ENCODE results near the gene NACC2. TPM values are rescaled to one million over a fixed set of nuclear protein-coding genes. Genes with fewer than 3 reads are reported as not detected.

NACC2 gene
- total and polyA plus RNA-seq, 7 donors: 8.5 to 33.5 (median 18.4) TPM

DNA sequence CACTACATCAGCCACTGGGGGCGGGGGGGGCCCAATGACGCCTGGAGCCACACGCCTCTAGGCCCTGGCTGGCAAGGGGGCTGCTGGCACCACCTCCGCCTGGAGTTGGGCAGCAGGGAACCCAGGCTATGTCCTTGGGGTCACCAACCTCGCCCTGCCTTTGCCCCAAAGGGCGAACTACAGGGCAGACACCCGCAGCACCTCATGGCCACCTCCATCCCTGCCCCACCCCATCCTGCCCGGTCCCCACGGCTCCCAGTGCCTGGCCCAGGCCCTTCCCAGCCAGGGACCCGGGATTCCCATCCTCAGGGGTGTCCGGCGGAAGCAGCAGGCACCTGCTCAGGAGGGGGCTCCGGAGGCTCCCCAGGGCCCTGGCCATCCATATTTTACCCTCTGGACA, 37.0 kb downstream of the NACC2 start:
- no peak for ATAC-seq
- intact Hi-C loops (cut with DNase I): no loop called here
- H3K27me3 ChIP-seq (ENCODE audit: insufficient read depth in 3 of 3, low read length in 2 of 3): no peaks in the 10 kb centered on the region
- H3K4me1 ChIP-seq: peaks cover 27% of the 10 kb centered on the region
- no peak for TF ChIP-seq CTCF (IDR thresholded peaks at IDR 0.05)
- peaks cover 0 to 12% of the 10 kb centered on the region in 2 donors for H3K36me3 ChIP-seq (ENCODE audit: insufficient read depth in 1 of 2, low read depth in 1 of 2)
- no peaks in the 10 kb centered on the region for H3K9me3 ChIP-seq
- H3K4me3 ChIP-seq: no peak overlapping the region
- H3K27ac ChIP-seq: no peak overlapping the region
- no peak for DNase-seq
- 85 to 91% (median 87%) methylated on average over 13 of the region's 13 CpGs for WGBS, 3 donors

DNA sequence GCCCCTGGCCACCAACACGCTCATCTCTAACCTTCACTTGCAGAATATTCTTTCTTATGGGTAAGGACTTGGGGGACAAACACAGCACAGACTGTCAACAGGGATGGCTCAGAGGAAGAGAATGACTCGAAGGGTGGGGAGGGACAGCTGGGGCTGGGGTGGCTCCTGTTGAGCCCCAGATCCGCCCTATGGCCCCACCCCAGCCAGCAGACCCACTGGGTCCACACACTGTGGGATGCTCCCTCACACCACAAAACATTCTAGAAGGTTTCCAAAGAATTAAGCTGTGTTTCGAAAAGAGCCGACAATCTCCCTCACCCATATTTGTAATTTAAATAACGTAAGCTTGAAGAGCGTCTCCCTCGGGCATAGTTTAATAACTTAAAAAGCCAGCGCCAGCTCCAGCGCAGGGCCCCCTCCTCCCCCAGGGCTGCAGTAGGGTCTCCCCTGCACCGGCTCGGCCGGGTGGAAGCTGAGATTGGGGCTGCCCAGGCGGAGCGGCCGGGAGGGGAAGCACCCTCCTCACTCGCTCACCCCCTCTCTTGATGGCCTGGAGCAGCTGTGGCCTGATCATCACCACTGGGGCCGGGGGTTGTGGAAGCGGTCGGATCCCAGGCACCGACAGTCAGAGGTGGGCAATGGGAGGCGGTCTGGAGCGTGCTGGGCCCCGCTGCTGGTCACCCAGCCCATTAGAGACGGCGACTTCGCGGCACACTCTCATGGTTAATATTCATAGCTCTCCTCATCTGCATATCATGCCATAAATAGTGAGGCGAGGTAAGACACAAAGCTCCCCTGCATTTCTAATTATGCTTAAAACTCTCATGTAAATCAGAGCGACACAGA, 37.6 kb downstream of the NACC2 start:
- no peak for TF ChIP-seq CTCF (IDR thresholded peaks at IDR 0.05)
- 83 to 90% (median 84%) methylated on average over 30 of the region's 30 CpGs for WGBS, 3 donors
- no peak for DNase-seq

DNA sequence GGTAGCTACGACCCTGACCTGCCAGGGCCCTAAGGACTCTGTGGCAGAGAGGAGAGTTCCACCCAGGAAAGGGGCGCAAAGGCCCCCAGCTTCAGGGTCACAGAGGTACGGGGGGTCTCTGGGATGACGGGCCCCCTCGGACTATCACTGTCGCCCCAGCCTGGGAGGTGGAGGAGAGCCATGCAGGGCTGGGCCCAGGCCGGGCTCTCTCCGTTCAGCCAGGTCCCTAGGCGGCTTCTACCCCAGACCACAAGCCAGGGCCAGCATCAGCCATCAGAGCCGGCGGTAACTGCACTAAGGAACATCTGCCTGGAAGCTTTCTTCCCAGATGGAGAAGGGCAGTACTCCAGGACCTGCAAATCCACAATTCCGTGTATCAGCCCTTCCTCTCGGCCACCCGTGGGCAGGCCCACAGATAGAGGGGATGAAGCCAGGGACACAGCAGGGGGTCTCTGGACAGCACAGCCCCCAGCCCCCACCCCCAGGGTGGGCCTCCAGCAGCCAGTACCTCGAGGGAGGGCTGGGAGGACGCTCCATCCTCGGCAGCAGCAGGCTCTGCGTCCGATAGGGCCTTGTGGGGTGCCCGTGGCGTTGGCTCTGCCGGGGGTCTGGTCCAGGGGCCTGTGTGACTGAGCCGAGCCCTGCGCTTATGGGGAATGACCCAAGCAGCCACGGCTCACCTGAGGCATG, 38.4 kb downstream of the NACC2 start:
- intact Hi-C loops (cut with DNase I): no loop called here
- WGBS, 3 donors: 88 to 90% (median 89%) methylated on average over 25 of the region's 25 CpGs
- DNase-seq (no peak), ATAC-seq (no peak)
- H3K27me3 ChIP-seq (ENCODE audit: insufficient read depth in 3 of 3, low read length in 2 of 3): no peaks in the 10 kb centered on the region
- peaks cover 0 to 6% of the 10 kb centered on the region in 2 donors for H3K36me3 ChIP-seq (ENCODE audit: insufficient read depth in 1 of 2, low read depth in 1 of 2)
- H3K4me1 ChIP-seq: peaks cover 38% of the 10 kb centered on the region
- no peak for TF ChIP-seq CTCF (IDR thresholded peaks at IDR 0.05)
- no peak overlapping the region for H3K27ac ChIP-seq
- no peaks in the 10 kb centered on the region for H3K9me3 ChIP-seq
- no peak overlapping the region for H3K4me3 ChIP-seq

More for the DNA sequence above, 37.6 kb downstream of the NACC2 start:
- H3K9me3 ChIP-seq: no peaks in the 10 kb centered on the region
- H3K4me3 ChIP-seq: no peak overlapping the region
- H3K4me1 ChIP-seq: peaks cover 33% of the 10 kb centered on the region
- no peak overlapping the region for H3K27ac ChIP-seq
- ATAC-seq: no peak
- peaks cover 0 to 7% of the 10 kb centered on the region in 2 donors for H3K36me3 ChIP-seq (ENCODE audit: insufficient read depth in 1 of 2, low read depth in 1 of 2)
- H3K27me3 ChIP-seq (ENCODE audit: insufficient read depth in 3 of 3, low read length in 2 of 3): no peaks in the 10 kb centered on the region
- intact Hi-C loops (cut with DNase I): no loop called here

DNA sequence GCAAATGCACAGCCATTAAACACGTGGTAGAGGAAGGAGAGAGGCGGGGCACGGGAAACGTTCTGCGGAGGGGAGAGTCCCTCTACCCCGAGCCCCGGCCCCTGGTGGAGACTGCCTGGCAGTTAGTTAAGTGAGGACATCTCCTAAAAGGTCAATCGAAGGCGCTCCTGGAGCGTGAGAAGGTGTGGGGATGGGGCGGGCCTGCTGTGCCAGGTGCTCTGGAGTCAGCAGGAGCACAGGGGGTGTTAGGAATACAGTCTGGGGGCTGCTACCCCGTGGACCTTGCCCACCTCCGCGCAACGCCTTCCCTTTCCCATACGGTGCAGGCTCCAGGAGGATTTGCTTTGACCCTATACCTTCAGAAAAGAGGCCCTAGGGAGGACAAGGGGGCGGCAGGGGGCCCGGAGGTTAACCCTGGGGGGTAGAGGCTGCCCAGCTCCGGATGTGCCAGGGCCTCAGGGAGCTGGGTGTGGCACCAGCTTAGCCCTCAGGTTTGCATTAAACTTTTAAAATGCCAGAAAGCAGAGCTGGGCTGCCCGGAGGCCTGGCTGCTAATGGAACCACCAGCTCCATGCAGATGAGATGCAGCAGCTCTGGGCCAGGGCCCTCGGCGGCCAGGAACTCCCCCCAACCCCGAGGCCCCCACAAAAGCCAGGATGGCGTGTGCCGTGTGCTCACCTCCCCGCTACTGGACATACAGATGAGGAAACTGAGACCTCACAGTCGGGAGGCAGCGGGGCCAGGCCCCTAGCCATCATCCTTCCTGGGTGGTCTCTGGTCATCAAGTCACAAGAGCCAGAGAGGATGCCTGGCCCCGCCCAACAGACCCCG, 39.2 kb downstream of the NACC2 start:
- H3K27ac ChIP-seq: no peak overlapping the region
- intact Hi-C loops (cut with DNase I): no loop called here
- TF ChIP-seq CTCF (IDR thresholded peaks at IDR 0.05): no peak
- no peak overlapping the region for H3K4me3 ChIP-seq
- H3K4me1 ChIP-seq: peaks cover 42% of the 10 kb centered on the region
- 78 to 82% (median 79%) methylated on average over 26 to 30 of the region's 30 CpGs for WGBS, 3 donors
- no peaks in the 10 kb centered on the region for H3K36me3 ChIP-seq (ENCODE audit: insufficient read depth in 1 of 2, low read depth in 1 of 2)
- DNase-seq (no peak), ATAC-seq (no peak)
- H3K9me3 ChIP-seq: no peaks in the 10 kb centered on the region
- H3K27me3 ChIP-seq (ENCODE audit: insufficient read depth in 3 of 3, low read length in 2 of 3): no peaks in the 10 kb centered on the region
